H1 (cell line): Measurements from ENCODE around the gene MITF. TPM values are rescaled to one million over a fixed set of nuclear protein-coding genes. Genes with fewer than 3 reads are reported as not detected.

Experiments
- CTCF ChIA-PET: fragments of 300-600 bp; sonication (Branson Sonifier 250); formaldehyde crosslinking; loops from one replicate; lab custom pipeline; 2021; ENCODE audit not compliant: partially characterized antibody; lab: Charles Lee
- POLR2A ChIA-PET: fragments of 300-600 bp; sonication (Branson Sonifier 250); formaldehyde crosslinking; loops from one replicate; lab custom pipeline; 2021; ENCODE audit warnings: inconsistent platforms; ENCODE audit not compliant: partially characterized antibody; lab: Charles Lee
- DNase-seq, 2 experiments: peaks; one replicate each; pipeline versions ENCODE4 v3.0.0 to v3.0.0-alpha.2; 2010 to 2022; ENCODE audit warnings: low spot score in 2 of 2, low read depth in 1 of 2, mixed read lengths in 1 of 2
- FAIRE-seq: peaks from 2 replicates; lab custom pipeline; 2011; peaks lifted over from hg19 to GRCh38; lab: Jason Lieb, UNC
- H2AFZ ChIP-seq: 2 replicates; pipeline ENCODE4 v1.8.1; 2012; ENCODE audit warnings: low read length, inconsistent platforms
- H2AK5ac ChIP-seq: 2 replicates; pipeline ENCODE4 v1.6.1; 2013; ENCODE audit warnings: low read depth, low read length
- H2BK120ac ChIP-seq: replicated peaks from 2 replicates; pipeline ENCODE3; 2013; ENCODE audit warnings: low read depth, low read length, inconsistent platforms
- H2BK12ac ChIP-seq: 2 replicates; pipeline ENCODE4 v1.6.1; 2013; ENCODE audit warnings: low read depth, low read length
- H2BK15ac ChIP-seq: 2 replicates; pipeline ENCODE4 v1.6.1; 2013; ENCODE audit warnings: low read length
- H2BK20ac ChIP-seq: 2 replicates; pipeline ENCODE4 v1.6.1; 2013; ENCODE audit warnings: low read length
- H2BK5ac ChIP-seq: 2 replicates; pipeline ENCODE4 v1.6.1; 2013; ENCODE audit warnings: low read depth, low read length
- H3K14ac ChIP-seq: 2 replicates; pipeline ENCODE4 v1.6.1; 2013; ENCODE audit warnings: inconsistent platforms; ENCODE audit not compliant: insufficient read length
- H3K18ac ChIP-seq: 2 replicates; pipeline ENCODE4 v1.6.1; 2013; ENCODE audit warnings: low read length; ENCODE audit errors: extremely low read depth
- H3K23ac ChIP-seq: 2 replicates; pipeline ENCODE4 v1.6.1; 2013; ENCODE audit warnings: inconsistent platforms; ENCODE audit not compliant: insufficient read length
- H3K23me2 ChIP-seq: 2 replicates; pipeline ENCODE4 v1.6.1; 2013; ENCODE audit warnings: low read depth, low read length
- H3K27ac ChIP-seq: 2 replicates; pipeline ENCODE4 v1.6.1; 2011; ENCODE audit warnings: low read depth, low read length, inconsistent platforms
- H3K27me3 ChIP-seq, 4 experiments: replicated peaks in 1 of 4; 1 replicate in 1 of 4; 2 replicates in 3 of 4; pipeline versions ENCODE4 v1.6.1 to v1.8.1; 2011 to 2013; ENCODE audit warnings: low read length in 3 of 4, mild to moderate bottlenecking in 3 of 4, inconsistent platforms in 2 of 4, mixed read lengths in 2 of 4, moderate library complexity in 1 of 4; ENCODE audit not compliant: control insufficient read depth in 3 of 4, insufficient read depth in 3 of 4; ENCODE audit errors: extremely low read depth in 1 of 4
- H3K36me3 ChIP-seq, 4 experiments: 2 replicates each; pipeline versions ENCODE4 v1.6.1 to v1.8.1; 2011 to 2013; ENCODE audit warnings: mild to moderate bottlenecking in 4 of 4, low read length in 3 of 4, moderate library complexity in 2 of 4, control low read depth in 1 of 4, inconsistent platforms in 1 of 4; ENCODE audit not compliant: insufficient read depth in 4 of 4, control insufficient read depth in 2 of 4
- H3K4ac ChIP-seq: replicated peaks from 2 replicates; pipeline ENCODE3; 2013; ENCODE audit warnings: low read length, low read depth, mixed read lengths, inconsistent platforms; ENCODE audit not compliant: insufficient read length
- H3K4me1 ChIP-seq, 4 experiments: replicated peaks in 1 of 4; 1 replicate in 1 of 4; 2 replicates in 3 of 4; pipeline versions ENCODE4 v1.6.1 to v1.8.1; 2011 to 2013; ENCODE audit warnings: low read length in 3 of 4, inconsistent platforms in 2 of 4, mixed read lengths in 1 of 4; ENCODE audit not compliant: insufficient read depth in 4 of 4, control insufficient read depth in 3 of 4
- H3K4me2 ChIP-seq, 2 experiments: 2 replicates each; pipeline versions ENCODE4 v1.6.1 to v1.8.1; 2011 to 2013; ENCODE audit warnings: low read depth in 2 of 2, low read length in 2 of 2, control low read depth in 1 of 2, inconsistent platforms in 1 of 2, mild to moderate bottlenecking in 1 of 2; ENCODE audit not compliant: insufficient read depth in 1 of 2
- H3K4me3 ChIP-seq, 4 experiments: fragments of 200-600, 300-600 bp in 1 of 4; sonication (generic), shearing (Covaris generic), sonication (Bioruptor Twin) in 1 of 4; 2 replicates each; pipeline versions ENCODE4 v1.5.1 to v1.8.1; 2011 to 2016; ENCODE audit warnings: low read length in 4 of 4, low read depth in 3 of 4, control low read depth in 2 of 4, inconsistent platforms in 2 of 4, mild to moderate bottlenecking in 2 of 4, mixed read lengths in 1 of 4, moderate library complexity in 1 of 4; ENCODE audit not compliant: insufficient read depth in 2 of 4; ENCODE audit errors: extremely low read depth in 1 of 4
- H3K56ac ChIP-seq: replicated peaks from 2 replicates; pipeline ENCODE3; 2013; ENCODE audit warnings: low read depth, mild to moderate bottlenecking, mixed read lengths, low read length, inconsistent platforms; ENCODE audit not compliant: insufficient read length
- H3K79me1 ChIP-seq: 2 replicates; pipeline ENCODE4 v1.6.1; 2013; ENCODE audit warnings: low read depth, low read length, control low read depth
- H3K79me2 ChIP-seq, 2 experiments: 2 replicates each; pipeline versions ENCODE4 v1.6.1 to v1.8.1; 2012 to 2013; ENCODE audit warnings: low read length in 2 of 2, mild to moderate bottlenecking in 2 of 2, inconsistent platforms in 1 of 2; ENCODE audit not compliant: insufficient read depth in 2 of 2, control insufficient read depth in 1 of 2
- H3K9ac ChIP-seq, 4 experiments: replicated peaks in 1 of 4; 1 replicate in 1 of 4; 2 replicates in 3 of 4; pipeline versions ENCODE4 v1.6.1 to v1.8.1; 2011 to 2013; ENCODE audit warnings: low read depth in 3 of 4, low read length in 3 of 4, control low read depth in 2 of 4, mild to moderate bottlenecking in 2 of 4, moderate library complexity in 2 of 4, inconsistent platforms in 1 of 4; ENCODE audit errors: extremely low read depth in 1 of 4
- H3K9me3 ChIP-seq, 2 experiments: 2 replicates each; pipeline versions ENCODE4 v1.6.1 to v1.8.1; 2012 to 2013; ENCODE audit warnings: mild to moderate bottlenecking in 2 of 2, moderate library complexity in 2 of 2, control low read depth in 1 of 2, inconsistent platforms in 1 of 2, low read depth in 1 of 2, low read length in 1 of 2, mixed read lengths in 1 of 2; ENCODE audit not compliant: insufficient read depth in 2 of 2
- H4K20me1 ChIP-seq, 2 experiments: replicated peaks in 1 of 2; 2 replicates each; pipeline versions ENCODE3 to v1.8.1; 2011 to 2013; ENCODE audit warnings: inconsistent platforms in 2 of 2, low read length in 2 of 2, mild to moderate bottlenecking in 1 of 2; ENCODE audit not compliant: insufficient read depth in 2 of 2, control insufficient read depth in 1 of 2
- H4K5ac ChIP-seq: 2 replicates; pipeline ENCODE4 v1.6.1; 2013; ENCODE audit warnings: low read length, low read depth, mixed read lengths, inconsistent platforms; ENCODE audit not compliant: insufficient read length
- H4K8ac ChIP-seq: 2 replicates; pipeline ENCODE4 v1.8.0; 2013; ENCODE audit warnings: mild to moderate bottlenecking, moderate library complexity, low read length, inconsistent platforms; ENCODE audit not compliant: insufficient read depth; ENCODE audit errors: extremely low read depth
- H4K91ac ChIP-seq: replicated peaks from 2 replicates; pipeline ENCODE3; 2013; ENCODE audit warnings: low read length, mixed read lengths, inconsistent platforms; ENCODE audit not compliant: insufficient read length
- CHD1 ChIP-seq: IDR thresholded peaks from 2 replicates; pipeline ENCODE4 v1.6.1; 2012; ENCODE audit warnings: low read depth, low read length, improper control_type of control experiment
- CHD2 ChIP-seq: IDR thresholded peaks from 2 replicates; pipeline ENCODE4 v1.6.1; 2012; ENCODE audit warnings: low read length, improper control_type of control experiment
- CTCF ChIP-seq, 3 experiments: IDR thresholded peaks; 1 replicate in 2 of 3; 2 replicates in 1 of 3; pipeline versions ENCODE4 v1.5.1 to v1.6.1; 2011; ENCODE audit warnings: low read length in 3 of 3, mild to moderate bottlenecking in 3 of 3, inconsistent platforms in 2 of 3, low read depth in 1 of 3, moderate library complexity in 1 of 3; ENCODE audit not compliant: insufficient read depth in 1 of 3; ENCODE audit errors: control extremely low read depth in 1 of 3
- JUND ChIP-seq: IDR thresholded peaks from 2 replicates; pipeline ENCODE4 v1.6.1; 2011; ENCODE audit warnings: mild to moderate bottlenecking, improper control_type of control experiment, low read length
- POLR2A ChIP-seq, 2 experiments: IDR thresholded peaks; 1 replicate in 1 of 2; 2 replicates in 1 of 2; pipeline ENCODE4 v1.6.1; 2011; ENCODE audit warnings: low read depth in 2 of 2, low read length in 2 of 2, mild to moderate bottlenecking in 2 of 2; ENCODE audit errors: control extremely low read depth in 1 of 2
- POU5F1 ChIP-seq: IDR thresholded peaks from 2 replicates; pipeline ENCODE4 v1.6.1; 2011; ENCODE audit warnings: low read depth, mild to moderate bottlenecking, low read length, moderate library complexity
- RBBP5 ChIP-seq: IDR thresholded peaks from 2 replicates; pipeline ENCODE4 v1.7.1; 2012; ENCODE audit warnings: low read depth, mild to moderate bottlenecking, inconsistent platforms, low read length, moderate library complexity, borderline replicate concordance
- TCF12 ChIP-seq: IDR thresholded peaks from 2 replicates; pipeline ENCODE4 v1.6.1; 2011; ENCODE audit warnings: low read depth, mild to moderate bottlenecking, low read length
- ZNF274 ChIP-seq: IDR thresholded peaks from 2 replicates; pipeline ENCODE4 v1.7.0; 2012; ENCODE audit warnings: low read length, borderline replicate concordance; ENCODE audit errors: extremely low read depth
- WGBS, 2 experiments: shearing (Covaris generic) in 1 of 2; methylation state at CpG; one replicate each; pipeline versions ENCODE4 v1.1.6 to v1.1.7; 2013 to 2015; ENCODE audit warnings: low lambda C conversion rate in 2 of 2, mixed read lengths in 2 of 2, inconsistent platforms in 1 of 2, low coverage in 1 of 2, missing lambda C conversion rate in 1 of 2; ENCODE audit not compliant: insufficient replicate concordance in 2 of 2, insufficient coverage in 1 of 2, insufficient read length in 1 of 2; ENCODE audit errors: extremely low coverage in 1 of 2, missing lambda C conversion rate in 1 of 2; 5-methylcytosine and 5-hydroxymethylcytosine counted together
- polyA plus RNA-seq, 7 experiments: library from polyadenylated mRNA; depleted of rRNA in 3 of 7; stranded (reverse) in 5 of 7; unstranded in 2 of 7; fragments of >200 nt in 5 of 7; fragments of 200-250 nt in 2 of 7; gene quantifications; 1 replicate in 5 of 7; 2 replicates in 1 of 7; 4 replicates in 1 of 7; pipeline versions ENCODE4 v1.2.1 to v1.2.3, GENCODE V29; 2011 to 2013; ENCODE audit warnings: missing spikeins in 2 of 7, mixed read lengths in 2 of 7
- total RNA-seq: library from RNA; stranded (reverse); fragmentation: NEBNext Ultra II Directional; extraction: Animal tissue kit (Norgen Biotek cat#: 25700); gene quantifications from 2 replicates; pipeline ENCODE4 v1.2.1, GENCODE V29; 2021

The MITF gene
- total and polyA plus RNA-seq, 2 of the 8 experiments (the other 6 are each of a cell fraction or from before 2014, with no cell fraction given): 0.53 to 1.4 TPM

GRCh38 chr3:69699183-69699582 lies 40.1 kb upstream of the MITF start:
- no peaks in the 10 kb centered on the region for H3K79me1 ChIP-seq
- no peaks in the 10 kb centered on the region for H4K20me1 ChIP-seq
- no peak overlapping the region for H3K56ac ChIP-seq
- no peaks in the 10 kb centered on the region for H3K4me1 ChIP-seq
- H3K18ac ChIP-seq: no peak overlapping the region
- FAIRE-seq (no peak), DNase-seq (no peak)
- H3K79me2 ChIP-seq: no peaks in the 10 kb centered on the region
- H3K4me3 ChIP-seq: no peak overlapping the region
- H2BK15ac ChIP-seq: no peak overlapping the region
- H4K91ac ChIP-seq: no peak overlapping the region
- H3K4ac ChIP-seq: no peak overlapping the region
- no peak overlapping the region for H3K9ac ChIP-seq
- no peak overlapping the region for H2BK12ac ChIP-seq
- H3K9me3 ChIP-seq: no peaks in the 10 kb centered on the region
- H2AFZ ChIP-seq: no peak overlapping the region
- no peak overlapping the region for H2BK20ac ChIP-seq
- H3K14ac ChIP-seq: no peak overlapping the region
- 96% methylated on average over 1 of the region's 1 CpG; no CpG with 5 or more reads in 1 of the 2 experiments for WGBS, 2 experiments
- H3K36me3 ChIP-seq: no peaks in the 10 kb centered on the region
- CTCF ChIA-PET: interaction anchor here (0.6 to 4.8 kb wide), 2 partner anchors 93 to 395 kb away, joined by 3 to 21 read pairs; no protein-coding TSS in a partner anchor
- no peaks in the 10 kb centered on the region for H3K23me2 ChIP-seq
- no peak overlapping the region for H3K23ac ChIP-seq
- no peak overlapping the region for H2AK5ac ChIP-seq
- TF ChIP-seq CHD1 (no peak), TCF12 (no peak), CHD2 (no peak), JUND (no peak), POU5F1 (no peak), POLR2A (IDR thresholded peaks at IDR 0.05; ENCODE audit: control extremely low read depth in 1 of 2, low read depth in 2 of 2, low read length in 2 of 2) (no peak), ZNF274 (no peak), CTCF (IDR thresholded peaks at IDR 0.05; ENCODE audit: control extremely low read depth in 1 of 3, insufficient read depth in 1 of 3, low read depth in 1 of 3, low read length in 3 of 3) (no peak), RBBP5 (no peak)
- H3K4me2 ChIP-seq: no peak overlapping the region
- no peak overlapping the region for H2BK5ac ChIP-seq
- no peak overlapping the region for H2BK120ac ChIP-seq
- H3K27ac ChIP-seq: no peak overlapping the region
- no peak overlapping the region for H4K5ac ChIP-seq
- POLR2A ChIA-PET: no interaction called here
- no peaks in the 10 kb centered on the region for H3K27me3 ChIP-seq
- H4K8ac ChIP-seq: no peak overlapping the region
